Measurements from ENCODE around the gene PRKCH. TPM values are rescaled to one million over a fixed set of nuclear protein-coding genes. Genes with fewer than 3 reads are reported as not detected.
A peak's percentile ranks its signal among the peaks of the same experiment; 100 is the strongest.

The PRKCH gene
- total and polyA plus RNA-seq, 9 of the 15 experiments (the other 6 are each of a cell fraction or from before 2014, with no cell fraction given): 0.61 to 4.4 (median 4.0) TPM

DNA sequence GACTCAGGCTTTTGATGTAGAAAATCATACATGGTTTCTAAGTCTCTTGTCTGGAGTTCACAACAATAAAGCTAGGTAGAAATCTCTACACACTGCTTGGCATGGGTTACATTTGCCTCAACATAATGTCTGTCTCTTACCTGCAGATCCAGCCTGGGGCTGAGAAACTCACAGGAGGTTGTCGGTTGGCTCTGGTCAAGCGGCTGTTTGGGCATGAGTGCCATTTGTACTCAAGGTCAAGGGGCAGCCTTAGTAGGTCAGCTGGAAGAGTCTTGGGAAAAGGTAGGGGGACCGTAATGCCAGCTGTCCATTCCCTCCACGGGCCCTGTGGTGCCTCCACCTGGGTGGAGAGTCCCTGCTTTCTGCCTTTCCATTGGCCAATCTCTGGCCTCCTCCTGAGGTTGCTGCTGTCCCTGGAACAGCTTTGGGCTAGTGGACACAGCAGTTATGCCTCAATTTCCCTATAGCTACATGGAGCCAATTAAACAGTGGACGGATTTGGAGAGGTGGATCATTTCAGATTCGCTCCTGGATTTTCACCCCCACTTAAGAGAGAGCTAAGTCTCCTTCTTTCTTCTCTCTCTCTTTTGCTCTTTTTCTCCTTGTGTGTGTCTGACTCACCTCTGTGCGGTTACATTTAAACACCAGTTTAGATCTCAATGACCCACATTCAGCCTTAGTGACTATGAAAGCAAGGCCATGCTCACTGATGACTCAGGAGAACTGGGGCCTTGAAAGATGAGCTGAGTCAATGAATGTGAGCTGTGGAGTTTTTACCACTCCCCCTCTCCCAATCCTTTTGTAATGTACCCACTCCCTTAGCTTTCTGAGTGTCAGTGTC lies 241.2 kb downstream of the PRKCH start:
- no TSS peak for BruUV-seq (replicated peaks)
- no peak overlapping the region for H3K4me3 ChIP-seq
- H3K4me2 ChIP-seq (ENCODE audit: insufficient read depth, low read length): peak overlapping the region; percentile 6; the same call in 1 of the 2 replicates
- H3K4me1 ChIP-seq (replicated peaks in 1 of 2; ENCODE audit: control insufficient read depth in 2 of 2, insufficient read depth in 2 of 2, low read length in 2 of 2): peaks cover 29 to 54% of the 10 kb centered on the region in 2 experiments
- POLR2A ChIA-PET: interaction anchor here (0.6 to 1.5 kb wide), 9 partner anchors 9 to 174 kb away, joined by 3 to 13 read pairs (median 3); no protein-coding TSS in a partner anchor
- peak overlapping the region; percentile 81; the same call in 2 of the 3 replicates for H3K27ac ChIP-seq (ENCODE audit: extremely low read depth, low read depth, low read length)
- H3K9me1 ChIP-seq (ENCODE audit: control insufficient read depth, insufficient read depth, low read length): no peaks in the 10 kb centered on the region
- H4K20me1 ChIP-seq (replicated peaks; ENCODE audit: control insufficient read depth, insufficient read depth, low read length): no peaks in the 10 kb centered on the region
- intact Hi-C loops (cut with micrococcal nuclease): loop anchor here (5.0 kb wide), 1 partner anchor 135 kb away; the partner anchor contains the start of gene HIF1A
- H2AFZ ChIP-seq (ENCODE audit: low read depth, low read length): peak overlapping the region; percentile 74
- WGBS (ENCODE audit: insufficient coverage, low coverage, missing lambda C conversion rate): 55% methylated on average over 7 of the region's 7 CpGs
- peak overlapping the region; percentile 11 to 43; a peak in 2 of 4 replicates for H3K9ac ChIP-seq (ENCODE audit: insufficient read depth in 1 of 2, low read depth in 2 of 2, low read length in 2 of 2)
- no peaks in the 10 kb centered on the region for H3K9me3 ChIP-seq (replicated peaks; ENCODE audit: control insufficient read depth, insufficient read depth, low read depth, low read length)
- in situ Hi-C loops (cut with MboI): no loop called here
- ATAC-seq: peak; percentile 77
- DNase-seq (ENCODE audit: extremely low read depth in 1 of 4, low spot score in 3 of 4): peak; percentile 55 to 79 (median 65)
- no peaks in the 10 kb centered on the region for H3K27me3 ChIP-seq (ENCODE audit: control insufficient read depth in 2 of 2, insufficient read depth in 2 of 2, low read length in 2 of 2)
- no peaks in the 10 kb centered on the region for H3K79me2 ChIP-seq (ENCODE audit: control insufficient read depth, insufficient read depth, low read length)
- CTCF ChIA-PET (ENCODE audit: low intra/inter-chr PET ratio): no interaction called here
- FAIRE-seq: peak; percentile 97
- no peaks in the 10 kb centered on the region for H3K36me3 ChIP-seq (ENCODE audit: control insufficient read depth, insufficient read depth, low read length)
- no peak for TF ChIP-seq ASH1L (IDR thresholded peaks at IDR 0.05; ENCODE audit: borderline replicate concordance, low read depth, partially characterized antibody)
- no peak for TF ChIP-seq MED1 (CRISPR knock-in tag; IDR thresholded peaks at IDR 0.05; ENCODE audit: borderline replicate concordance)
- TF ChIP-seq, protein P1, sequence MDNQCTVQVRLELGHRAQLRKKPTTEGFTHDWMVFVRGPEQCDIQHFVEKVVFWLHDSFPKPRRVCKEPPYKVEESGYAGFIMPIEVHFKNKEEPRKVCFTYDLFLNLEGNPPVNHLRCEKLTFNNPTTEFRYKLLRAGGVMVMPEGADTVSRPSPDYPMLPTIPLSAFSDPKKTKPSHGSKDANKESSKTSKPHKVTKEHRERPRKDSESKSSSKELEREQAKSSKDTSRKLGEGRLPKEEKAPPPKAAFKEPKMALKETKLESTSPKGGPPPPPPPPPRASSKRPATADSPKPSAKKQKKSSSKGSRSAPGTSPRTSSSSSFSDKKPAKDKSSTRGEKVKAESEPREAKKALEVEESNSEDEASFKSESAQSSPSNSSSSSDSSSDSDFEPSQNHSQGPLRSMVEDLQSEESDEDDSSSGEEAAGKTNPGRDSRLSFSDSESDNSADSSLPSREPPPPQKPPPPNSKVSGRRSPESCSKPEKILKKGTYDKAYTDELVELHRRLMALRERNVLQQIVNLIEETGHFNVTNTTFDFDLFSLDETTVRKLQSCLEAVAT (IDR thresholded peaks at IDR 0.05): peak in 1 of 2 experiments; percentile 41; a peak in 1 of 4 replicates
- TF ChIP-seq, protein P2, sequence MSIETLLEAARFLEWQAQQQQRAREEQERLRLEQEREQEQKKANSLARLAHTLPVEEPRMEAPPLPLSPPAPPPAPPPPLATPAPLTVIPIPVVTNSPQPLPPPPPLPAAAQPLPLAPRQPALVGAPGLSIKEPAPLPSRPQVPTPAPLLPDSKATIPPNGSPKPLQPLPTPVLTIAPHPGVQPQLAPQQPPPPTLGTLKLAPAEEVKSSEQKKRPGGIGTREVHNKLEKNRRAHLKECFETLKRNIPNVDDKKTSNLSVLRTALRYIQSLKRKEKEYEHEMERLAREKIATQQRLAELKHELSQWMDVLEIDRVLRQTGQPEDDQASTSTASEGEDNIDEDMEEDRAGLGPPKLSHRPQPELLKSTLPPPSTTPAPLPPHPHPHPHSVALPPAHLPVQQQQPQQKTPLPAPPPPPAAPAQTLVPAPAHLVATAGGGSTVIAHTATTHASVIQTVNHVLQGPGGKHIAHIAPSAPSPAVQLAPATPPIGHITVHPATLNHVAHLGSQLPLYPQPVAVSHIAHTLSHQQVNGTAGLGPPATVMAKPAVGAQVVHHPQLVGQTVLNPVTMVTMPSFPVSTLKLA (conservative IDR thresholded peaks at IDR 0.05): peak in 1 of 2 experiments; percentile 40; a peak in 1 of 4 replicates
- no peak for TF ChIP-seq NR1H2 (CRISPR knock-in tag; IDR thresholded peaks at IDR 0.05)
- TF ChIP-seq ZNF583 (CRISPR knock-in tag; IDR thresholded peaks at IDR 0.05): no peak
- TF ChIP-seq MEIS2 (IDR thresholded peaks at IDR 0.05; ENCODE audit: partially characterized antibody): peak; percentile 54
- TF ChIP-seq SMAD3 (CRISPR knock-in tag; conservative IDR thresholded peaks at IDR 0.05): no peak
- TF ChIP-seq SPI1 (IDR thresholded peaks at IDR 0.05; ENCODE audit: borderline replicate concordance, low read depth, low read length): no peak
- TF ChIP-seq, protein P3, sequence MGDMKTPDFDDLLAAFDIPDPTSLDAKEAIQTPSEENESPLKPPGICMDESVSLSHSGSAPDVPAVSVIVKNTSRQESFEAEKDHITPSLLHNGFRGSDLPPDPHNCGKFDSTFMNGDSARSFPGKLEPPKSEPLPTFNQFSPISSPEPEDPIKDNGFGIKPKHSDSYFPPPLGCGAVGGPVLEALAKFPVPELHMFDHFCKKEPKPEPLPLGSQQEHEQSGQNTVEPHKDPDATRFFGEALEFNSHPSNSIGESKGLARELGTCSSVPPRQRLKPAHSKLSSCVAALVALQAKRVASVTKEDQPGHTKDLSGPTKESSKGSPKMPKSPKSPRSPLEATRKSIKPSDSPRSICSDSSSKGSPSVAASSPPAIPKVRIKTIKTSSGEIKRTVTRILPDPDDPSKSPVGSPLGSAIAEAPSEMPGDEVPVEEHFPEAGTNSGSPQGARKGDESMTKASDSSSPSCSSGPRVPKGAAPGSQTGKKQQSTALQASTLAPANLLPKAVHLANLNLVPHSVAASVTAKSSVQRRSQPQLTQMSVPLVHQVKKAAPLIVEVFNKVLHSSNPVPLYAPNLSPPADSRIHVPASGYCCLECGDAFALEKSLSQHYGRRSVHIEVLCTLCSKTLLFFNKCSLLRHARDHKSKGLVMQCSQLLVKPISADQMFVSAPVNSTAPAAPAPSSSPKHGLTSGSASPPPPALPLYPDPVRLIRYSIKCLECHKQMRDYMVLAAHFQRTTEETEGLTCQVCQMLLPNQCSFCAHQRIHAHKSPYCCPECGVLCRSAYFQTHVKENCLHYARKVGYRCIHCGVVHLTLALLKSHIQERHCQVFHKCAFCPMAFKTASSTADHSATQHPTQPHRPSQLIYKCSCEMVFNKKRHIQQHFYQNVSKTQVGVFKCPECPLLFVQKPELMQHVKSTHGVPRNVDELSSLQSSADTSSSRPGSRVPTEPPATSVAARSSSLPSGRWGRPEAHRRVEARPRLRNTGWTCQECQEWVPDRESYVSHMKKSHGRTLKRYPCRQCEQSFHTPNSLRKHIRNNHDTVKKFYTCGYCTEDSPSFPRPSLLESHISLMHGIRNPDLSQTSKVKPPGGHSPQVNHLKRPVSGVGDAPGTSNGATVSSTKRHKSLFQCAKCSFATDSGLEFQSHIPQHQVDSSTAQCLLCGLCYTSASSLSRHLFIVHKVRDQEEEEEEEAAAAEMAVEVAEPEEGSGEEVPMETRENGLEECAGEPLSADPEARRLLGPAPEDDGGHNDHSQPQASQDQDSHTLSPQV (IDR thresholded peaks at IDR 0.05): peak; percentile 74; the same call in 1 of the 2 replicates
- no peak for TF ChIP-seq MTA1 (IDR thresholded peaks at IDR 0.05; ENCODE audit: borderline replicate concordance)
- TF ChIP-seq SMARCA5 (IDR thresholded peaks at IDR 0.05): no peak
